ENCODE data around the gene CEP85.
A peak's percentile ranks its signal among the peaks of the same experiment; 100 is the strongest.

CEP85 gene

GRCh38 chr1:26276432-26276838 is 42.4 kb downstream of the CEP85 start:
- DNase-seq (ENCODE audit: low read depth in 2 of 3, low spot score in 1 of 3) = no peak

- no peak for DNase-seq (ENCODE audit: low read depth in 2 of 3, low spot score in 1 of 3)
These were observed 43.3 kb downstream of the CEP85 start for GRCh38 chr1:26277261-26277661.

GRCh38 chr1:26277719-26278118 is 43.7 kb downstream of the CEP85 start:
- no peak for DNase-seq (ENCODE audit: low read depth in 2 of 3, low spot score in 1 of 3)

- DNase-seq (ENCODE audit: low read depth in 2 of 3, low spot score in 1 of 3) = no peak
These were observed 44.3 kb downstream of the CEP85 start for GRCh38 chr1:26278303-26278702.

GRCh38 chr1:26278724-26279455 is 44.9 kb downstream of the CEP85 start:
- DNase-seq (ENCODE audit: low read depth in 2 of 3, low spot score in 1 of 3) = no peak

- peak; percentile 66 to 83 (median 70) for DNase-seq (ENCODE audit: low read depth in 2 of 3, low spot score in 1 of 3)
These were observed 45.7 kb downstream of the CEP85 start, which contains the start of gene SH3BGRL3 for GRCh38 chr1:26279456-26280332. SH3BGRL3 (plus strand) TSS chr1:26280086; CDS start chr1:26280156, 70 bp downstream.

GRCh38 chr1:26280333-26281042 is 46.5 kb downstream of the CEP85 start:
- DNase-seq (ENCODE audit: low read depth in 2 of 3, low spot score in 1 of 3) = no peak

- DNase-seq (ENCODE audit: low read depth in 2 of 3, low spot score in 1 of 3) = no peak
These were observed 47.3 kb downstream of the CEP85 start for GRCh38 chr1:26281091-26281958.

- no peak for DNase-seq (ENCODE audit: low read depth in 2 of 3, low spot score in 1 of 3)
These were observed 48.0 kb downstream of the CEP85 start for GRCh38 chr1:26281971-26282370.

GRCh38 chr1:26282401-26282918 is 48.5 kb downstream of the CEP85 start:
- DNase-seq (ENCODE audit: low read depth in 2 of 3, low spot score in 1 of 3) = no peak

GRCh38 chr1:26283279-26283853 is 49.4 kb downstream of the CEP85 start:
- no peak for DNase-seq (ENCODE audit: low read depth in 2 of 3, low spot score in 1 of 3)

GRCh38 chr1:26283871-26284596 is 50.0 kb downstream of the CEP85 start:
- no peak for DNase-seq (ENCODE audit: low read depth in 2 of 3, low spot score in 1 of 3)

- DNase-seq (ENCODE audit: low read depth in 2 of 3, low spot score in 1 of 3) = peak; percentile 93 to 95 (median 94)
These were observed 50.8 kb downstream of the CEP85 start for GRCh38 chr1:26284597-26285347.

- no peak for DNase-seq (ENCODE audit: low read depth in 2 of 3, low spot score in 1 of 3)
These were observed 51.5 kb downstream of the CEP85 start for GRCh38 chr1:26285366-26286063.

- DNase-seq (ENCODE audit: low read depth in 2 of 3, low spot score in 1 of 3) = no peak
These were observed 52.0 kb downstream of the CEP85 start for GRCh38 chr1:26286064-26286416.

GRCh38 chr1:26287033-26287711 is 53.2 kb downstream of the CEP85 start:
- peak in 1 of 3 donors; percentile 54 for DNase-seq (ENCODE audit: low read depth in 2 of 3, low spot score in 1 of 3)

- DNase-seq (ENCODE audit: low read depth in 2 of 3, low spot score in 1 of 3) = no peak
These were observed 53.8 kb downstream of the CEP85 start for GRCh38 chr1:26287811-26288210.

Data from stimulated activated CD4-positive, alpha-beta T cell treated with anti-CD3 and anti-CD28 coated beads, Interleukin-12 subunit alpha, Interleukin-12 subunit beta, amount 100 ng/mL, for 48 hours (primary cell).